H54 (cell line): ENCODE measurements around the gene LMF2.

Experiments
- DNase-seq: peaks from one replicate; pipeline ENCODE4 v3.0.0; 2011; ENCODE audit warnings: low spot score, mixed read lengths; ENCODE audit not compliant: insufficient read length
- FAIRE-seq: peaks from 3 replicates; lab custom pipeline; 2011; peaks lifted over from hg19 to GRCh38; lab: Jason Lieb, UNC
- POLR2A ChIP-seq: IDR thresholded peaks from 2 replicates; pipeline ENCODE4 v1.6.1; 2011; ENCODE audit warnings: low read depth, mild to moderate bottlenecking, low read length

Gene LMF2

DNA sequence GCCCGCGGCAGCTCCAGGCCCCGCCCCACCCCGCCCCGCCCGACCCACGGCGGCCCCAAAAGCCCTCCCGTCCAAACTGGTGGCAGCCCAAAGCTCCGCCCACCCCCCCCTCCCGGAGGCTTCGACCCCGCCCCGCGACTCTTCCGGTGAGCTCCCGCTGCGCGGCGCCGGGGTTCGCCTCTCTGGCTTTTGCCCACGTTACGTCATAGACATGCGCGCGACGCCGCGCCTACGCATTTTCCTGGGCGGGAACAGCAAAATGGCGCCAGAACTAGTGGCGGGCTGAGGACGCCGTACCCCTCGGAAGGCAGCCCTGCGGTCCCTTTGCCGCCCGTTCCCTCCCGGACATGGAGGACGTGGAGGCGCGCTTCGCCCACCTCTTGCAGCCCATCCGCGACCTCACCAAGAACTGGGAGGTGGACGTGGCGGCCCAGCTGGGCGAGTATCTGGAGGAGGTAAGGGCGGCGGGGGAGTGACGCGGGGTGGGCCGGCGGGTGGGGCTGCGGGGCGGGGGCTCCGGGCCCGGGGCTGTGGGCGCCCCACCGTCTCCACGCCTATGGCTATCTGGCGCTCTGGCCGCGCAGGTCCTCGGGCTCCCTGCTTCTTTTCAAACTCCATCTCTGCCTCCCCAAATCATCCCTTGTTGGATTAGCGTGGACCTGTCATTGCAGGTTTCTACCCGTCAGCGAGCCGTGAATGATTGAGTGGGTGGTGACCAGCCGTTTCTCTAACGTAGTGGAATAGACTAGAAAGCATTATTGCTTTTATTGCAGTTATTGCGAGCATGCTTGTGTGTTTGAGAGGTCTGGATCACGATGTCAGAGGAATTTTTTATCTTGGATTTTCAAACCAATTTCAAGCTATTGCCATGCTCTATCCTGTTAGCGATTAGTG, 736 bp upstream of the LMF2 start, which contains the start of gene NCAPH2:
Gene NCAPH2 (plus strand): TSS at position 234 of the 894 bp plus-strand sequence. CDS start 114 bp downstream, at position 348.
- no peak for FAIRE-seq
- DNase-seq = peak; percentile 90
- peak; percentile 66 for TF ChIP-seq POLR2A

DNA sequence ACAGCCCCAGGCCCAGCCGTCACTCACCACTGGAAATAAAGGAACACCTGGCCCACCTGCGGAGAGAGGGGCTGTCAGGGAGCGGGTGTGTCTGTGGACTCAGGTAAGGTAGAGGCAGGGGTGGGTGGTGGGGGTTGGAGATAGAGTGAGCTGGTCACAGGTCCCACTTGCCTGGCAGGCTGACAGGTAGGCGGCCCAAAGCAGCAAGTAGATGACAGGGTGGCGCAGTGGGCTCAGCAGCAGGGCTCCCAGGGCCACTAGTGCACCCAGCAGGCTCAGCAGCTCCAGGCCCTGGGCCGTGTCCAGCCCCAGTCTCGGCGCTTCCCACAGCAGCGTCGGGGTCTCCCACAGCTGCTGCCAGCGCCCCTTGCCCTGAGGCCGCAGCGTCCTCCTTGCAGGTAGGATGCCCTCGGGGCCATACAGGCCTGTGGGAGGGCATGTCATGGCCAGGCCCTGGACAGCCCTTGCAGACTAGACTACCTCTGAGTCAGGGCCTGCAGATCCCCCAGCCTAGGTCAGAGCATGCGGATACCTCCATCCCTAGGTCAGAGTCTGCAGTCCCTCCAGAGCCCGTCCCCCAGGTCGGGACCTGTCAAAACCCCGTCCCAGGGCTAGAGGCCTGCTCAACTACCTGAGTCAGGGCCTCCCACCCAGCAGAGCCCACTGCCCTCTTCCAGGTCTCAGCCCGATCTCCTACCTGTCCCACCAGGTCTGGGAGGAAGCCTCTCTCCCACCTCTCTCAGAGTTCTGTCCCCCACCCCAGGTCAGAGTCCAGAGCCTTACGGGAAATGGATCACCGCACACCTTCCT, 686 bp downstream of the LMF2 start:
- DNase-seq (no peak), FAIRE-seq (no peak)
- TF ChIP-seq POLR2A = no peak

DNA sequence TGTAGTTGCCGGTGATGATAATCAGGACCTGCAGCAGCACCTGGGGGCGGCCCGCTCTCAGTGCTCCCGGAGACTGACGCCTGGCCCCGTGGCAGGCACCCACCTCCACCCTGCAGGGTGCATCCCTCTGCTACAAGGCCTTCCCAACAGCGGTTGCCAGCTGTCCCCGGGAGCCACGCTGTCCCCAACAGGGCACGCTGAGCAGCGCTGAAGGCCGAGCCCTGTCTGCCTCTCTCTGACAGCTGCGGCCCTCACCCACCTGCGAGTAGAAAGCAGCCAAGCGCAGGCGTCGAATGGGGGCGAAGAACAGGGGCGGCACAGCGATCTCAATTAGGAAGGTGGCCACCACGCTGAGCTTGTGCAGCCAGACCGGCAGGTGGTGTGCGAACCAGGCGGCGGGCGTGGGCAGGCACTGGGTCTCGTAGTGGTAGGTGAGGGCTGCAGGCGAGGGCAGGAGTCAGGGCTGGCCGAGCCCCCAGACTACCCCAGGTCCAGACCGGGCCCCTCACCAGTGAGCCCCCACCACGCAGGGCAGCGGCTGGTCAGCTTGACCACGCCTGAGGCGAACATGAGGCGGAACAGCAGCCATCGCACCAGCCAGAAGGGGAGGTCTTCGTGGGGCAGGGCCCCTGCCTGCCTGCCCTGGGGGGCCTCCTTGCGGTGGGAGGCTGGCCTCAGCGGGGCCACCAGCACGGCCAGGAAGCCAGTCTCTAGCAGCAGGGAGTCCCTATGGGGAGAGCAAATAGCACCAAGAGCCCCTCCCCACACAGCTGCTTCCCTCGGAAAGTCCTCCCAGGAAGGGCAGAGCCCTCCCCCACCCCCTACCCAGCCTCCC, 1.5 kb downstream of the LMF2 start:
- no peak for DNase-seq
- no peak for TF ChIP-seq POLR2A
- no peak for FAIRE-seq

DNA sequence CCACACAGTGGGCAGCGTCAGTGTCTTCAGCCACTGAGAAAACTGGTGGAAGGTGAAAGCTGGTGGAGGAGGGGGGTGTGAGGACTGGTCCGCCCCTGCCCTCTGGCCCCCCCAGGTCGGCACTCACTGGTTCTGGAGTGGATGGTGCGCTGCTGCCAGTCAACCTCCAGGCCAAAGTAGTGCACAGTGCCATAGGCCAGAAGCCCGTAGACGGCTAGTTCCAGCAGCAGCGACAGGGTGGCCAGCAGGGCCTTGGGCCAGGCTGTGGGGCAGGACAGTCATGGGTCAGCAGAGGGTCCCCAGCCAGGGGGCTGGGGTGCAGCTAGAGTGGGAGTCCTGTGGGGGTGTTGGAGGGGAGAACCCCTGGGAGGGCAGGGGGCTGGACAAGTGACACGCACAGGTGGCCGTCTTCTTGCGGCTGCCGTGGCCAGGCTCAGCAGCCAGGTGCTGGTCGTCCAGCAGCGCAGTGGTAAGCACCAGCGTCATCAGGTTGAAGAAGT, 2.2 kb downstream of the LMF2 start:
- DNase-seq (no peak), FAIRE-seq (no peak)
- no peak for TF ChIP-seq POLR2A

DNA sequence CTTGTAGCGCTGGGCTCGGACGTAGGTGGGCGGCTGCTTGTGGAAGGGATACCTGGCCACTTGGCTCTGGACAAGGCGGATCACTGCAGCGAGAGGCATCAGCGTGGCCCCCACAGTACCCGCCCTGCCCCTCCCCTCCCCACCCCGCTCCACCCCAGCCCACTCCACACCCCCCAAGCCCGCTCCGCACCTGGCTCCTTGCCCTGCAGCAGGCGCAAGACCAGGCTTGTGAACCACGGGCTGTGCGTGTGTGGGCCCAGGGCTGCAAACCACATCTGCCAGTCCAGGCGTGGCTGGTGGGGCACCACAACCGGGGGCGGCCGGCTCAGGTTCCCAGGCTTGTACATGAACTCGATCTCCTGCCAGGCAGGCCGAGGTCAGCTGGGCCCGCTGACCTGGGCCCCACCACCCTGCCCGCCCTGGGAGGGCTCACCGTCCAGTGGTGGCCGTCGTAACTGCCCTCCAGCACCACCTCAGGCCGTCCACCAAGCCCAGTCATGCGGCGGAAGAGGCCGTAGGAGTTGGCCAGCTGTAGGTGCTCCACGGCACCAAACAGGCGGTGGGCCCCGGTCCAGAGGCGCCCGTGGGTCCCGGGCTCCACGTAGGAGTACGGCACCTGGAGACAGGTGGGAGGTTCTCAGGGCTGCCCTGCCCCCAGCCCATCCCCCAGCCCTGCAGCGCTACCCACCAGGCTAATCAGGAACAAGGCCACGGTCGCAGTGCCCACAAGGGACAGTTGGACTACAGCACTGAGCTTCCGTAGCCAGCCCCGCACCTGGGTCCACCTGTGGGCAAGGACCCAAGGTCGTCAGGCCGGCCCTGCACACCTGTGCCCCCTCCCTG, 2.9 kb downstream of the LMF2 start:
- DNase-seq (no peak), FAIRE-seq (no peak)
- TF ChIP-seq POLR2A = no peak

DNA sequence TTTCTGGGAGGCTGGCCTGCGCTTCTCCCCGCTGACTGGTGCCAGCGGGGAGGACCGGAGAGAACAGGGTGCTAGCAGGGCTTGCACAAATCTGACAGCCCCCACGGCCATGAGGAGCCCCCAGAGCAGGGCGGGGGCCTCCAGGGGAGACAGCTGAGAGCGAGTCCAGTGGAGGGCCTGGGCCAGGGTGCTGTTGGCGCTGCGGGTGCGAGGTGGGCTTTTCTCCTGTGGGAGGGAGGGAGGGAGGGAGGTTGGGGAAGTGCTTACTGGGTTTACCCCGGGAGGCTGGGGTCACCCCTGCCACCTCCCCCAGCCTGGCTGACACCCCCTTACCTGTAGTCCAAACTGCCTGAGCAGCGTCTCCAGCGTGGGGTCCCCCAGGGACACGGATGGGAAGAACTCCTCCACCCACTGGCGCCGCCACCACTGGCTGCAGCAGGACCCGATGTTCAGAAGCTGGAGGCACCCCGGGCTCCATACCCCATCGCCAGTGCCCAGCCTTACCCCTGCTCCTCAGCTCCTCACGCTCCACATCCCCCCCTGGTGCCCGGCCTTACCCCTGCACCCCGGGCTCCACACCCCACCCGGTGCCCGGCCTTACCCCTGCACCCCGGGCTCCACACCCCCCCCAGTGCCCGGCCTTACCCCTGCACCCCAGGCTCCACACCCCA, 3.9 kb downstream of the LMF2 start:
- no peak for TF ChIP-seq POLR2A
- no peak for FAIRE-seq
- DNase-seq = no peak

DNA sequence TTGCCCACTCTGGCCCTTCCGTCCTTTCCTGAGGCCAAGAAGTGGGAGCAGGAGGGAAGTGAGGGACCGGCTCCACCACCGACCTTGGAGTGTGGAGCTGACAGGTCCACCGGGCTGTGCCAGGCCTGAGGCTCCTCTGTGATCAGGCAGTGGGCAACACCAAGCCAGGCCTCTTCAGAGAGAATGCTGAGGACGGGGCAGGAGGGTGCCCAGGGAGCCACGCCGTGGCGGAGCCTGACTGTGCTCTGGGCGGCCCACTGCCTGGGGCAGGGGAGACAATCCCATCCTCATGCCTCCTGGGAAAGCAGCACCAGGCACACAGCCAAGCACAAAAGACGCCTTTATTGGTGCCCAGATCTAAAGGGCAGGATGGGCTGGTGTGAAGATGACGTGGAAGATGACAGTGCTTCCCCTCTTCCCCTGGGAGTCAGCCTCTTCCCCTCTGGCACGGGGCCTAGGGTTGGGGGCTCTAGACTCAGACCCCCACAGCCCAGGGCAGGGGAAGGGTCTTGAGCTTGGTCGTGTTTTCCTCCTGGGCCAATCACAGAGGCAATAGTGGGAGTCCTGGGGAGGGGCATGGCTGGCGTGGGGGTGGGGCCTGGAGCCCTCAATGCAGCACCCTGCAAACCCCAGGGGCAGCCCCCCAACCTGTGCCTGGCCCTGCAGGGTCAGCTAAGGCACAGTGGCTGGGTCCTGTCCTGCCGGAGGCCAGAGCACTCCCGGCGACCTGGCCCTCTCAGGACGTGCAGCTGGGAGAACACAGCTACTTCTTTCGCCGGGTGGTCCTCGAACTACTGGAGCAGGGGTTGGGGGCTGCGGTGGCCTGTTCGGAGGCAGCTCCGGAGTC, 4.7 kb downstream of the LMF2 start:
- no peak for FAIRE-seq
- no peak for TF ChIP-seq POLR2A

DNA sequence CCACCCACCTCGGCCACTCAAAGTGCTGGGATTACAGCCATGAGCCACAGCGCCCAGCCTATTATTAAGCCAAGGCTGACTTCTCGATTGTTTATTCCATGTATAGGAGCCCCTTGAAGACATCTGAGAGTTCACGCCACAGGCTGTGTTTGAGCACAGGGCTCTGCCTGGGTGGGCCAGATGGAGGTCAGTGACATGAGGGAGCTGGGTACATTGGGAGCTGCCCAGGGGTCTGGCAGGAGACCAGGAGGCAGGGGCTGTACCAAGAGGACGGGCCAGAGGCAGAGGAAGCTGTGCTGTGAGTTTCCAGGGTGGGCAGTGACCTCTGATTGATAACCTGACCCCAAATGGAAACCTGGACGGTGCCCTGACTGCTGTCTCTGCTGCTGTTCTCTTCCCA, 5.4 kb downstream of the LMF2 start:
- DNase-seq = no peak
- no peak for TF ChIP-seq POLR2A

More for the DNA sequence above, 4.7 kb downstream of the LMF2 start:
- DNase-seq = no peak

DNA sequence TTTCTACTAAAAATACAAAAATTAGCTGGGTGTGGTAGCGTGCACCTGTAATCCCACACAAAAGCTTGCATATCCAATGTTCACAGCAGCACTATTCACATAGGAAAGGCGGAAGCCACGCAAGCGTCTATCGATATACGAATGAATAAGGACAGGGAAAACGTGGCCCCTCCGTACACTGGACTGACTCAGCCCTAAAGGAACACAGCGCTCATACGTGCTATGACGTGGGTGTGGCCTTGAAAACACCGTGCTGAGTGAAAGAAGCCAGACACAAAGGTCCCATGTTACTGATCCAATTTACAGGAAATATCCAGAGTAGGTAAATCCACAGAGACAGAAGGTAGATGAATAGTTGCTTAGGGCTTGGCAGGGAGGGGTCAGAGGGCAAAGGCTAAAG, 7.0 kb downstream of the LMF2 start:
- no peak for FAIRE-seq

More for the DNA sequence above, 5.4 kb downstream of the LMF2 start:
- FAIRE-seq = no peak

DNA sequence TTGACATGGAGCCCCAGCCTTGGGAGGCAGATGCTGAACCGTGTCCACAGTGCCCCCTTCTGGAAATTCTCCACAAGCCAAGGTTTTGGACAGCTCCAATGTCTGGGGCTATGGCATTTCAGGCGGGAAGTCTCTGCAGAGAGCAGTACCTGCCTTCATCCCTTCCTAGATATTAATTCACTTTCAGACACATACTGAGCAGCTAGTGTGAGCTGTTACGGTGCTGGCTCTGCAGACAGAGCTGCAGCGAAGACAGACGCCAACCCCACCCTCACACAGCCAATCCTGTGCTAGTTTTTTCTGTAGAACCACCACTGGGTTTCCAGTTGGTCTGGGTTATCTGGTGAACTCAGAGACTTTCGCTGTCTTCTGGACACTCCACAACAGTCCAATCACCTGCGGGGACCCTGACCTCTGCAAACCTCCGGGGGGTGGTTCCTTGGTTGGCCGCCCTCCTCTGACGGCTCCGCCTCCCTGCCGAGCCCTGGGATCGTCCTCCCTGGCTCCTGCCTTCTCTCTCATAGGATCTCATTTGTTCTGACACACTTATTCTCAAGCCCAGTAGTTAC, 9.1 kb downstream of the LMF2 start:
- peak; percentile 62 for DNase-seq
- no peak for FAIRE-seq
- TF ChIP-seq POLR2A = no peak

More for the DNA sequence above, 7.0 kb downstream of the LMF2 start:
- TF ChIP-seq POLR2A = no peak
- no peak for DNase-seq

DNA sequence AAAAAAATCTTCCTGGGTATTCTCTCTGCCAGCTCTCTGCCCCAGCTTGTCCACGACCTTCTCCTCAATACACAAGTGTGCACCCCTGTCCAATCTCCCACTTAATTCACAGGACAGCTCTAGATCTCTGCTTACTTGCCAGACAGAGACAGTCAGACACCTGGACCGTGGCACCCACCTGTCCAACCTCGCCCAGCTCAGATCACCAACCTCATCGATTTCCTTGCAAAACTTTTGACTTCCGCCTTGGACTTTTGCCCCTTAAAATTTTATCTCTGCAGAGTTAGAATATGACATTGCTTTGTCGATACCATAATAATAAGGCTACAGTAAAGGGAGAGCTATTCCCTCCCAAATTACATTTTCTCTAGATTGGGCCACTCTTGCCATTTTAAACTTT, 10.4 kb downstream of the LMF2 start:
- FAIRE-seq (no peak), DNase-seq (no peak)
- TF ChIP-seq POLR2A = no peak
